ENCODE results near the gene NEUROG1.

Gene NEUROG1

DNA sequence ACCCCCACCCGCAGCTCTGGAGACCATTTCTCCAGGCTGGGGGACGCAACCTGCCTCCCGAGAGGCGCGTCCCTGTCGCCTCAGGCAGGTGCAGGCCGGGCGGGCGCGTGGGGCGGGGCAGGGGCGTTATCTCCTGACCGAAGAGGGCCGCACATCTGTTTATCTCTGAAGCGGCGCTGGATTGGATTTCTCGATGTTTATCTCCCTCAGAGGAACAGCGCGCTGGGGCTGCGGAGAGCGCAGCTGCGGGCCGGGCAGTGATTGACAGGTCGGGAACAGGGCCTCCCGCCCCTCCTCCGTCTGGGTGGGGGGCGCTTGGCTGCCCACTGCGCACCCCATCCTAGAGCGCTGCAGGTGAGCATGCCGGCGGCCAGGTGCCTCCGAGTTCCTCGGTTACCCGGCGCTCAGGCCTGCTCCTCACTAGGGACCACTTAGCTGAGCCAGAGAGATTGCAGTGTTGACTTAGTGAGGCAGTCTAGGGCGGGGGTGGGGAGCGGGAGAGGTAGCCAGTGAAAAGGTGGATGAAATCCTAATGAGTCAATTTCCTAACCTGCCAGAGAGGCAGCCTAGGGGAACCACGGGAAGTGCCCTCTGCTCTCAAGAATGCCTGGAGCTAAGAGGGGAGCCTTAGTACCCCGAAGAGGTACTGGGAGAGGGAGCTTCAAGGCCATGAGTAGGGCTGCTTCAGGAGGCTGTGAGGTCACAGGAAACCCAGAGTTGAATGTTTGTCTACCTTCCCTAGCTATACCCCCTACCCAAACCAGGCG lies 44.0 kb downstream of the NEUROG1 start:
- no peak for DNase-seq

GRCh38 chr5:135491038-135491551 lies 44.7 kb downstream of the NEUROG1 start:
- no peak for DNase-seq

DNA sequence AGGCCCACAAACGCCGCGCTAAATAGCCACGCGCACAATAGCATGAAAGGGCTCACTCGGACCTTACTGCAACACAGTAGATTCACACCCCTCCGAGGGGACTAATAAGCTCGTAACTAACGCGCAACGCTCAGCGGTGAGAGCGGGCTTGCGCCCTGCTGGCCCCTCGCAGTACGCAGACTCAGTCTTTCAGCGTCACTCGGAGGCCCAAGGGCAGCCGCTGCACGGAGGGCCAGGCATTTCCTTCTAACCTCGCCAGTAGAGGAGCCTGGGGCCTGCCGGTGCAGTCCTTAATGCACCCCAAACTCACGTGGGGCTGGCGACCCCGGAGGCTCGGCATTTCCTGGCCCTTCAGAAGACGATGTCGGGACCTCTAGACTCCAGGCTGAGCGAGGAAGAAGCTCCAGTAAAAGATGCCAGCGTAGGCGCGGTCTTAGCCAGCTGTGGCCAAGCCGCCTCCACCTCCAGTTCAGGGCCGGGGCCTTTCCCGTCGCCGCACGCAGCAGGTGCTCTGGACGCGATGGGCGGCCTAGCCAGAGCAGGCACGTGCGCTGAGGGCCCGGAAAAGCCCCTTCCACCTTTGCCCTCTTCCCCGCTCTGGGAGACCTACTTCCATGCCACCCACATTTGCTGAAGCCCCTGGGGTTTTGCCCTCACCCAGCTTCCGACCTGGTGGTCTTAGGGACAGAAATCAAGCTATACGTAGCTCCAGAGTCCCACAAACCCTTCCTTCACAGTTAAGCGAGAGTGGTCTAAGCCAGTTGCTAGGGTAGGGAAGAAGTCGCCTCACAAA lies 45.3 kb downstream of the NEUROG1 start:
- no peak for DNase-seq

DNA sequence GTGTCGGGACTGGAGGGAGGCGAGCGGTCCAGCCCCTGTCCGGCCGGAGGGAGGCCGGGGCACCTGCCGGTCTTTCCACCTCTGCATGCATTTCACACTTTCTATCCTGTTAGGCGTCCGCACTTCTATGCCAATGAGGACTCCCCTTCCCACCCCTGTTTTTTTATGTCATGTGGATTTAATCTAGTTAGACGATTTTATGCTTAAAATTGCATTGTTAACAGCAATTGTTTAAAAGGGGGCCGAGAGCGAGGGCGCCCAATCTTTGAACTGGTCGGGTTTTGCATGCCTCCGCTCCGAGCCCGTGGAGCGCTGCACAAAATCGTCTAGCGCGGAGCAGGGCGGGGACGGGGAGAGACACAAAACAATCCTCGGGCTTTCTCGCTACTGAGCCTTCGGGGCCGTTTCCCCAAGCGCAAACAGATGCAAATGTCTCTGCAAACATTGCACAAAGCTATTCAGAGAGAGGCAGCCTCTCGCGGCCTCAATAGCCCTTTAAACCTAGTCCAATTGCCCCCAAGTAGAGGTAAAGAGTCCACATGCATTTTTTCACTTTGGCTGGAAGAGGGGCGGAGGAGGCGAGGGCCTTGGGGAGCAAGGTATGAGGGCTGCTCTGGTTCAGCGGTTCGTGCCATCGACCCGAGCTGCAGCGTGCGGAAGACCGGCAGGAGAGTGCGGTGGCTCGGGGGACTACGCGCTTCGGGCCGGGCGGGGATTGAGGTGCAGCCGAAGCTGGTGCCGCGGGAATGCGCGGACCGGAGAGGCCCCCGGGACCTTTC lies 46.1 kb downstream of the NEUROG1 start:
- no peak for DNase-seq

GRCh38 chr5:135488727-135489465 lies 46.9 kb downstream of the NEUROG1 start:
- no peak for DNase-seq

DNA sequence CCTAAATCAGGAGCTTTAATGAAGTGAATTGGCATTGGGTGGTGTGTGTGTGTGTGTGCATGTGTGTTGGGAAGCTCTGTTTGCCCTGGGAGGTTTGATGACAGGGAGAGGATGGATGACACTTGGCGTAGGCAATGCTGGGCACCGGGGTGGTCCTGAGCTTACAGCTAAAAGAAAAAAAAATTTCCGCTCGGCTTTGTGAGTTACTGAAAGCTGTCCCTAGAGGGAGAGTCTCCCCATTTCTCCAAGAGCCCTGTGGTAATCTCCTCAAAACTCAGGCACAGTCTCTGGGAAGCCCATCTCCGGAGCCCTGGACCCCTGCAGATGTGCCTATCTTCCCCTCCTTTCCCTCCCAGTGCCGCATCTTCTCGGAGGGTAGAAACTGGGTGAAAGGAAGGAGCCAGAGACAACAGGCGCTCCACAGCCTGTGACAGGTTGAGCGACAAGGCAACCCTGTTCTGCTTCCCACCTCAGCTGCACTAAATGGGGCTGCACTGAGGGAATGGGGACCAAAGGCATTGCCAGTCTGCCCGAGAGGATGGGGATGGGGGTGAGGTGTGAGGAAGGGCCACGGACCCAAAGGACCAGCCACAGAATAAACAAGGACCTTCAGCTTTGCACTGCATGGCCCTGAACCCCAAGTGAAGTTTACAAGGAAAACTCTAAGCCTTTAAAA lies 47.8 kb downstream of the NEUROG1 start:
- DNase-seq, result no peak

- DNase-seq, result no peak
Measured at GRCh38 chr5:135487037-135487395, 48.7 kb downstream of the NEUROG1 start.

GRCh38 chr5:135486131-135487036 lies 49.4 kb downstream of the NEUROG1 start:
- DNase-seq, result no peak

GRCh38 chr5:135484674-135485086 lies 51.1 kb downstream of the NEUROG1 start:
- no peak for DNase-seq
